NAMALWA (cell line): ENCODE measurements around the gene RGS2.

ENCODE experiments used
- DNase-seq: peaks from one replicate; pipeline ENCODE4 v3.0.0-alpha.2; 2015; ENCODE audit warnings: low spot score

The RGS2 gene

GRCh38 chr1:192795916-192796618 lies 12.8 kb upstream of the RGS2 start:
- no peak for DNase-seq

DNA sequence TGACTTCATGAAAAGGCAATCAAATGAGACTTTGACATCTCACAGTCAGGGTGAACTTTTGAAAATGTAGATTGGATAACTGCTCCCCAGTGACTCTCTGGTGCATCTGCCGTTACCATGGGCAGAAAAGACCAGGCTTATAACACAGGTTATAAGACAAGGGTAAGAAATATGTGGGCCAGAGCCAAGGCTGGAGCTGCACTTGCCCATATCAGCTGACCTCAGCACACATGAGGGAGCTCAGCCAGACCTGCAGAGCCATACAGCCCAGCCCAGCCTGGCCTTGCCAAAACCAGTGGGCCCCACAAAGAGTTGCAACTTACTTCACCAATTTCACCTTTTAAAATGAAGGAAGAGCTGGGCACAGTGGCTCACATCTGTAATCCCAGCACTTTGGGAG lies 11.7 kb upstream of the RGS2 start:
- no peak for DNase-seq

- DNase-seq, result no peak
Observed at GRCh38 chr1:192797891-192798290, 10.9 kb upstream of the RGS2 start.

GRCh38 chr1:192801451-192801850 lies 7.4 kb upstream of the RGS2 start:
- DNase-seq, result no peak

DNA sequence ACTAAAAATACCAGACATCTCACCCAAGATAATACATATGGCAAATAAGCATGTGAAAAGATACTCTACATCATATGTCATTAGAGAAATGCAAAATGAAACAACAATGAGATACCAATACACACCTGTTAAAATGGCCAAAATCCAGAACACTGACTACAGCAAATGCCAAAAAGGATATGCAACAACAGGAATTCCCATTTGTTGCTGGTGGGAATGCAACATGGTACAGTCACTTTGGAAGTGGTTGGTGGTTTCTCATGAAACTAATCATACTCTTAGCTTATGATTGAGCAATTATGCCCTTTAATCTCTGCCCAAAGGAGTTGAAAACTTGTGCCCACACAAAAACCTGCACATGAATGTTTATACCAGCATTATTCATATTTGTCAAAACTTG lies 6.4 kb upstream of the RGS2 start:
- DNase-seq, result no peak

GRCh38 chr1:192803501-192803900 lies 5.3 kb upstream of the RGS2 start:
- DNase-seq, result no peak

GRCh38 chr1:192805832-192806323 lies 3.0 kb upstream of the RGS2 start:
- DNase-seq, result peak; percentile 90

GRCh38 chr1:192807211-192808162 lies 1.4 kb upstream of the RGS2 start:
- peak; percentile 68 for DNase-seq

GRCh38 chr1:192808163-192808517 lies 699 bp upstream of the RGS2 start:
- DNase-seq, result peak; percentile 45

DNA sequence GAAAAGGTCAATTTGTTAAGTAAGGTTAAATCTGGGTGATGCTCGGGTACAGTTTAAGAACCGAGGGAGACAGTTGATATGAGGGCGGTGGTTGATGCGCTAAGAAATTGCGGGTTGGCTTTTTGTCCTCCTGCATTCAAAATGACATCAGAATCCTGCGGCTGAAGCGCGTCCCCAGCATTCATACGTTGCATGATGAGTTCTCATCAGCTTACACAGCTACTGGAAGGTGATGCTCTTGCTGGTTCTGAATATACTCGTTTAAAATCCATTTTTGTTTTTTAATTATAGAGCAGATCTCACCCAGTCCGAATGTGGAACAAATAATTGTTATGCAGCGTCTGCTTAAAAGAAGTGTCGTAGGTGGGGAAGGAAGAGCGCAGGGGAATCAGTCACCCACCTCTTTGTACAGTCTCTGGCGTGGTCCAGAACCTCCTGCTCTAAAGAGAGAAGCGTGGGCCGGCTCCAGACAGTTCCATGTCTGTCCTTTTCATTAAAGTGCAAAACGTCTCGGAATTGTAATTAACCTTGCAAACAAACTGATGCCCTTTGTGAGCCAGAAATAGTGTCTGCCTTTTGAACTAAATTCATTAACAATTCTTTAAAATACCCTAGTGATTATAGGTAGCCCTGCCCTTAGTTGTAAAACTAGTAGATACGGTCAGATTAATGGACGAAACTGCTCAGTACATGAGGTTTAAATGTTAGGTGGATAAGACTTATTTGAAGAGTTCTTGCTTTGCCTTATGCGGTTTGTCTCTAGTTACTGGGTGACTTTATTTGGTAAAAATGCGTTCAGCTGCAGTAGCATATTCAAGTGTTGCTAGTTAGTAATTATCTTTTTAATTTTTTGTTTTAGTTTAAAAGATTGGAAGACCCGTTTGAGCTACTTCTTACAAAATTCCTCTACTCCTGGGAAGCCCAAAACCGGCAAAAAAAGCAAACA lies 741 bp downstream of the RGS2 start:
- DNase-seq, result peak; percentile 75

- DNase-seq, result peak; percentile 70
Observed at GRCh38 chr1:192810253-192810880, 1.5 kb downstream of the RGS2 start.

GRCh38 chr1:192811006-192811405 lies 2.2 kb downstream of the RGS2 start:
- no peak for DNase-seq

DNA sequence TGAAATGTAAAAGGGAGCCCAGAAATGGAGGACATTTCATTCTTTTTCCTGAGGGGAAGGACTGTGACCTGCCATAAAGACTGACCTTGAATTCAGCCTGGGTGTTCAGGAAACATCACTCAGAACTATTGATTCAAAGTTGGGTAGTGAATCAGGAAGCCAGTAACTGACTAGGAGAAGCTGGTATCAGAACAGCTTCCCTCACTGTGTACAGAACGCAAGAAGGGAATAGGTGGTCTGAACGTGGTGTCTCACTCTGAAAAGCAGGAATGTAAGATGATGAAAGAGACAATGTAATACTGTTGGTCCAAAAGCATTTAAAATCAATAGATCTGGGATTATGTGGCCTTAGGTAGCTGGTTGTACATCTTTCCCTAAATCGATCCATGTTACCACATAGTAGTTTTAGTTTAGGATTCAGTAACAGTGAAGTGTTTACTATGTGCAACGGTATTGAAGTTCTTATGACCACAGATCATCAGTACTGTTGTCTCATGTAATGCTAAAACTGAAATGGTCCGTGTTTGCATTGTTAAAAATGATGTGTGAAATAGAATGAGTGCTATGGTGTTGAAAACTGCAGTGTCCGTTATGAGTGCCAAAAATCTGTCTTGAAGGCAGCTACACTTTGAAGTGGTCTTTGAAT lies 2.9 kb downstream of the RGS2 start:
- DNase-seq, result peak; percentile 18

GRCh38 chr1:192812420-192813209 lies 3.8 kb downstream of the RGS2 start:
- peak; percentile 21 for DNase-seq

GRCh38 chr1:192814805-192815204 lies 6.0 kb downstream of the RGS2 start:
- DNase-seq, result no peak

DNA sequence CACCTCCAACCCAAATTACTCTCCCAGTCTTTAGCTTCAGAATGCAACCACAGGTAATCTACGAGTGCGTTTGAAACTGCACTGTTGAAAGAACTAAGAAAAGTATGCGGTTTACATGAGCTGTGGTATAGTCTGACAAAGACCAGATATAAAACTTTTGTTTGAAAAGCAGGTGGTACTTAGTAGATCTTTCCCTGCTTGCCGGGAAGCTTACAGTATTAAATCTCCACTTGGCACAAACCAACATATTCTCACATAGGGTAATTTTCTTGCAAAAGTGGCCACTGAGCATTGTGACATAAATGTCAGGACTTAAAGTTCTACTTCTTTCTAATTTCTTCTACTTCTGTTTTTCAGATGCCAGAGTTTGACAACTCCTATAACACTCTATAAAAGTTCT lies 8.4 kb downstream of the RGS2 start:
- DNase-seq, result no peak

DNA sequence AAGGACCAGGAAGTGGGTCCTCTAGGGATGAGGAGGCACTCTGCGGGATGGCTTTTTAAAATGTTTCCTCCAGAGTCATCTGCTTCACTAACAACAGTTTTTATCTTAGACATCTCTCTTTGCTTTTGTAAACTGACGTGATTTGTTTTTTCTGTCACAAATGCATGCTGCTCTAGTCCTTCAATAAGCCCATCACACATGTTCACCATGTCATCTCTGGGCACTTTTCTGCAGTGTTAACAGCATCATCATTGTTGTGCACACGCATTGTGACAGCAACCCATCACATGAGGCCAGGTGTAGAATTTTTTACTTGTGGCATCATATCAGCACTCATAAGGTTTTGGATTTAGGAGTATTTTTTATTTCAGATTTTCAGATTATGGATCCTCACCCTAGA lies 12.5 kb downstream of the RGS2 start:
- no peak for DNase-seq

- no peak for DNase-seq
Observed at GRCh38 chr1:192824511-192824910, 15.7 kb downstream of the RGS2 start.

- no peak for DNase-seq
Observed at GRCh38 chr1:192826791-192827546, 18.1 kb downstream of the RGS2 start.
